Measurements from ENCODE around the gene LRFN4.

- no peak for TF ChIP-seq CTCF (IDR thresholded peaks at IDR 0.05 in 8 of 11, conservative IDR thresholded peaks at IDR 0.05 in 3 of 11)
- no peak for TF ChIP-seq POLR2A (IDR thresholded peaks at IDR 0.05)
- no peak for TF ChIP-seq POLR2AphosphoS5 (IDR thresholded peaks at IDR 0.05)
These were observed 10.2 kb upstream of the LRFN4 start for GRCh38 chr11:66846671-66847091.

Data from spleen (tissue), 7 donors.